ENCODE measurements around the gene FBLN7.

FBLN7 gene

GRCh38 chr2:112140899-112141625, 2.9 kb downstream of the FBLN7 start:
- DNase-seq: no peak

- no peak for DNase-seq
These were observed 3.4 kb downstream of the FBLN7 start for GRCh38 chr2:112141626-112142007.

- no peak for DNase-seq
These were observed 4.4 kb downstream of the FBLN7 start for GRCh38 chr2:112142525-112143078.

- DNase-seq: no peak
These were observed 5.0 kb downstream of the FBLN7 start for GRCh38 chr2:112143150-112143549.

- no peak for DNase-seq
These were observed 6.8 kb downstream of the FBLN7 start for GRCh38 chr2:112144966-112145365.

GRCh38 chr2:112147382-112148168, 9.4 kb downstream of the FBLN7 start:
- no peak for DNase-seq

- no peak for DNase-seq
These were observed 10.3 kb downstream of the FBLN7 start for GRCh38 chr2:112148477-112148876.

GRCh38 chr2:112149194-112149593, 11.0 kb downstream of the FBLN7 start:
- no peak for DNase-seq

- no peak for DNase-seq
These were observed 11.8 kb downstream of the FBLN7 start for GRCh38 chr2:112149866-112150435.

- no peak for DNase-seq
These were observed 12.3 kb downstream of the FBLN7 start for GRCh38 chr2:112150447-112150846.

GRCh38 chr2:112150851-112151250, 12.7 kb downstream of the FBLN7 start:
- no peak for DNase-seq

- DNase-seq: no peak
These were observed 13.1 kb downstream of the FBLN7 start for GRCh38 chr2:112151271-112151670.

GRCh38 chr2:112151701-112152440, 13.7 kb downstream of the FBLN7 start:
- no peak for DNase-seq

GRCh38 chr2:112152476-112153178, 14.4 kb downstream of the FBLN7 start:
- DNase-seq: no peak

GRCh38 chr2:112153179-112153490, 14.9 kb downstream of the FBLN7 start:
- DNase-seq: no peak

GRCh38 chr2:112153501-112153900, 15.3 kb downstream of the FBLN7 start:
- DNase-seq: no peak

- no peak for DNase-seq
These were observed 16.3 kb downstream of the FBLN7 start for GRCh38 chr2:112154246-112155117.

- DNase-seq: no peak
These were observed 17.4 kb downstream of the FBLN7 start for GRCh38 chr2:112155331-112156151.

GRCh38 chr2:112156152-112156986, 18.2 kb downstream of the FBLN7 start:
- no peak for DNase-seq

GRCh38 chr2:112157472-112157871, 19.3 kb downstream of the FBLN7 start:
- no peak for DNase-seq

Data from GDM1 (cell line).